SKM-1 treated with dmso at 0.1 percent for 144 hours (cell line): ENCODE measurements around the gene AP1G2.
A peak's percentile ranks its signal among the peaks of the same experiment; 100 is the strongest.
"Not testable (repeated sequence)": the region's sequence is repeated elsewhere in the genome, so short reads cannot be mapped to it uniquely, and the experiment has no call there.

Source experiments
- DNase-seq: peaks from one replicate; lab custom pipeline; 2025; ENCODE audit not compliant: unreplicated experiment; lab: John Stamatoyannopoulos, UW

AP1G2 gene, protein sequence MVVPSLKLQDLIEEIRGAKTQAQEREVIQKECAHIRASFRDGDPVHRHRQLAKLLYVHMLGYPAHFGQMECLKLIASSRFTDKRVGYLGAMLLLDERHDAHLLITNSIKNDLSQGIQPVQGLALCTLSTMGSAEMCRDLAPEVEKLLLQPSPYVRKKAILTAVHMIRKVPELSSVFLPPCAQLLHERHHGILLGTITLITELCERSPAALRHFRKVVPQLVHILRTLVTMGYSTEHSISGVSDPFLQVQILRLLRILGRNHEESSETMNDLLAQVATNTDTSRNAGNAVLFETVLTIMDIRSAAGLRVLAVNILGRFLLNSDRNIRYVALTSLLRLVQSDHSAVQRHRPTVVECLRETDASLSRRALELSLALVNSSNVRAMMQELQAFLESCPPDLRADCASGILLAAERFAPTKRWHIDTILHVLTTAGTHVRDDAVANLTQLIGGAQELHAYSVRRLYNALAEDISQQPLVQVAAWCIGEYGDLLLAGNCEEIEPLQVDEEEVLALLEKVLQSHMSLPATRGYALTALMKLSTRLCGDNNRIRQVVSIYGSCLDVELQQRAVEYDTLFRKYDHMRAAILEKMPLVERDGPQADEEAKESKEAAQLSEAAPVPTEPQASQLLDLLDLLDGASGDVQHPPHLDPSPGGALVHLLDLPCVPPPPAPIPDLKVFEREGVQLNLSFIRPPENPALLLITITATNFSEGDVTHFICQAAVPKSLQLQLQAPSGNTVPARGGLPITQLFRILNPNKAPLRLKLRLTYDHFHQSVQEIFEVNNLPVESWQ

DNA sequence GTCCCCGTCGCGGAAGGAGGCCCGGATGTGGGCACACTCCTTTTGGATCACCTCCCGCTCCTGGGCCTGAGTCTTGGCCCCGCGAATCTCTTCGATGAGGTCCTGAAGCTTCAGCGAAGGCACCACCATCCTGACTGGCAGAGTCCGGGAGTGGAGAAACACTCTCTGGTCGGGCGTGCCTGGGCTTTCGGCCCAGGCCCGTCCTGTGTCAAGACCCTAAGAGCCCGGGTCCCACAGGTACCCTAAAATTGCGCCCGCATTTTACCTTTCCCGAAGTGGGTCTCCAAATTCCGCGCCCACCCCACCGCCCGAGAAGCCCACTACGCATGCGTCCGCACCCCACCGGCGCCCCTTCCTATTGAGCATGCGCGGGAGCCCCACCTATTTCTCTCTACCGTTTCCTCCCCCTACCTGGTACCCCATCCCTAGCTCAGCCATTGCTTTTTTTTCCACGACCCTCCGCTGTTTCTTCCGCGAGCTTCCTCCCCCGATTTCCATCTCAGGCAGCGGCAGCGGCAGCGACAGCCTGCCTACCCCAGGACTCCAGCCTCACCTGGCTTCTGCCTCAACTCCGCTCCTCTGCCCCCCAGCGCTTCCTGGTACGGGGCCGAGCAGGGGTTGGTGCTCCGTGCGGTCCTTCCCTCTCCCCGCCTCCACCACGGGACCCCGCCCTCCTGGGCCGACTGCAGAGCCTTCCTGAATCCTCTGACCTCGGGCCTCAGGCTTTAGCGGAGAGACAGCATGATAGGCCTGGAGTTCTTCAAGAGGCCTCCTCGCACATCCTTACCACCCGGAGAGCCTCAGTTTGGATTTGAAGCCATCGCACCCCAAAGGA, at the start of gene AP1G2:
Gene AP1G2, minus strand, starts transcription at position 606 of the 835 bp plus-strand sequence. Its CDS starts 477 bp downstream, at position 129.
- DNase-seq = peak; percentile 52

DNA sequence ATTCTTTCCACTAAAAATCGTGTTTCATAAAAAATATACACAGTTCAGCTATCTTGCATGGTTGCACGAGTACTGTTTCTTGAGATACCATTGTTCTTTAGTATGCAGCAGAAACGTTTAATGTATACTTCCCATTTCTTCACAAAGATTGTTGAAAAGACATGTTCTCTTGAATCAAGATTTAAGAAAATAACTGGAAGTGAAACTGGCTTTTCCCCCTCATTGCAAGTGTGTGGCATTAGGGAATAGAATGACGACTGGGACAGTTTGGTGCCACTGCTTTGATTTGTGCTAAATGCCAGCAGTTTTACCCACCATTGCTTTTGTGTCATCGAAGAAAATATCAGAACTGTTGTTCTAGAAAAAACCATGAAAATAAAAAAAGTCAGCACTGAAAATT, 48.3 kb upstream of the AP1G2 start:
- no peak for DNase-seq

DNA sequence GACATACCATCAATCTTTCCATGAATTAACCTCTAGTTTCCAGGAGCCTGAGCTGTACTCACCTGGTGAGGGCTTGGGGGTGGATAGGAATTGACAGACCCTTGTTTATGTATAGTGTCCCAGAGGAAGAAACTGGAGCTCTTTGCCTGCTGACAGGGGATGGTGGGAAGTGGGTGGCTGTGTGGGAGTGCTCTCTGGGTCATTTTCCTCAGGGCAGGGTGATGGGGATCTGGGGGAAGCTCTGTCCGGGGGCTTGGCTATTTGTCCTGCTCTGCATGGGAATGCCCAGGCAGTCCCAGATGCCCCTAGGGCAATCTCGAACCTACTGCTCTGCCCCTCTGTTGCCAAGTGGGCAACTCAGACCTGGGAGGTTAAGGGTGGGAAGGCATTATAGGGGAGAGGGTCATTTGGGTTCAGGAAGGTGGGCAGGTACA, 46.8 kb upstream of the AP1G2 start:
- DNase-seq = no peak

DNA sequence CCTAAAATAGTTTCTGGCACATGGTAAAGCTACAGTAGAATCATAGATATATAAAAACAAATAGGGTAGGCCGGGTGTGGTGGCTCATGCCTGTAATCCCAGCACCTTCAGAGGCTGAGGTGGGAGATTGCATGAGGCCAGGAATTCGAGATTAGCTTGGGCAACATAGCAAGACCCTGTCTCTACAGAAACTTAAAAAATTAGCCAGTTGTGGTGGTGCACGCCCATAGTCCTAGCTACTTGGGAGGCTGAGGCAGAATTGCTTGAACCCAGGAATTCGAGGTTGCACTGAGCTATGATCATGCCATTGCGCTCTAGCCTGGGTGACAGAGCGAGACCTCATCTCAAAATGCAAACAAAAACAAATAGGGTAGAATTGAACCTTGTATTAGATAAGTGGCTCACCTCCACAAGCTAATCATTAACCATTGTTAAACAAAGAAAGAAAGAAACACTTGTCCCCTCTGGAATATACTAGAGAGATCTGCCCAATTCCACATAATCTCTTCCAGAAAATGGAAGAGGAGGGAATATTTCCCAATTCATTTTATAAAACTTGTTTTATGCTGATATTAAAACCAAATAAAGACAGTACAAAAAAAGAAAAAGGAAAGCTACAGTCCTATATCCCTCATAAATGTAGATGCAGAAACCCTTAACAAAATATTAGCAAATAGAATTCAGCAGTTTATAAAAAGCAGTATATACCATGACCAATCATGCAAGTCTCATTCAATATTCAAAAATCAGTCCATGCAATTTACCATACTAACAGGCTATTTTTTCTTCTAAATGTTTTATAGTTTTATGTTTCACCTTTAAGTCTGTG, 45.9 kb upstream of the AP1G2 start:
- no peak for DNase-seq

DNA sequence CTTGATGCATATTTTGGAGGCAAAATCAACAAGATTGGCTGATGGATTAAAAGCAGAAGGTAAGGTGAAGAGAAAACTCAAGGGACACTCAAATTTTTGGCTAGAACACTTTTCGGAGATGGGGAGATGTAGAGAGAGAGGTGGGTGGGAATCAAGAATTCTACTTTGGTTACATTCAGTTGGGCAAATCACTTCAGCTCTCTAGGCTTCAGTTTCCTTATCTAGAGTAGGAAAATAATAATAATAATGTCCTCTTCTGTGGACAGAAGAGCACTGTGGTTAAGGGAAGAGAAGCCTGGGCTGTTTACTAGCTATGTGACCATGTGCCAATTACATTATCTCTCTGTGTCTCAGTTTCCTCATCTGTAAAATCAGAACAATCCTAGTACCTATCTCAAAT, 45.2 kb upstream of the AP1G2 start:
- no peak for DNase-seq

DNA sequence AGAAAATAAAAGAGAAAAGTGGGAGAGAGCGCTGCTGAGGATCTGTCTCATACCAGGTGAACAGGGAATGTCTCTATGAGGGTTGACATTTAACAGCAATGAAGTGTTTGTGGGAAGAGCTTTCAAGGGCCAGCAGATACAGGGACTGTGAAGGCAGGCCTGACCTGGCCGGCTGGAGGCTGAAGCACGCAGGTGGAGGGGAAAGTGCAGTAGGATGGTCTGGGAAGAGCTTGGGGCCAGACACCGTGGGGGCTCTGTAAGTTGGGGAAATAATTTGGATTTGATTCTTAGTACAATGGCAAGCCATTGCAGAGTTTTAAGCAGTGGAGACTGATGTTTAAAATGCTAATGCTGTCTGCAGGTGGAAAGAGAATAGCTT, 44.8 kb upstream of the AP1G2 start:
- DNase-seq = no peak

DNA sequence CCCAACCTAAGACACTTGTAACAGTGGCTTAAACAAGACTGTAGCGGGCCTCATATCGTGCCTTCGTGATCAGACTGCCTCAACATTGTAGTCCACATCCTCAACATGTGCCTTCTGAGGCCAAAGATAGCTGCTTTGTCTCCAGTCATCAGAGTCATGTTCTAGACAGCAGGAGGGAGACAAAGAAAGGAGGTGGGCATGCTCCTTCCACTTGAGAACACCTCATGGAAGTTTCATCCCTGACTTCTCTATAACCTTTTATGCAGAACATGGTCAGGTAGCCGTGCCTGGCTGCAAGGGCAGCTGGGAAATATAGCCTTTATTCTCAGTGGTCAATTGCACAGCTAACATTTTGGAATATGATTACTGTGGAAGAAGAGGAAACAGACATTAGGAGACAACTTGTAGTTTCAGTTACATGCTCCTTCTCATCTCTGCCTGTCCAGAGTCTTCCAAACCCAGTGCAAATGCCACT, 43.3 kb upstream of the AP1G2 start:
- no peak for DNase-seq

DNA sequence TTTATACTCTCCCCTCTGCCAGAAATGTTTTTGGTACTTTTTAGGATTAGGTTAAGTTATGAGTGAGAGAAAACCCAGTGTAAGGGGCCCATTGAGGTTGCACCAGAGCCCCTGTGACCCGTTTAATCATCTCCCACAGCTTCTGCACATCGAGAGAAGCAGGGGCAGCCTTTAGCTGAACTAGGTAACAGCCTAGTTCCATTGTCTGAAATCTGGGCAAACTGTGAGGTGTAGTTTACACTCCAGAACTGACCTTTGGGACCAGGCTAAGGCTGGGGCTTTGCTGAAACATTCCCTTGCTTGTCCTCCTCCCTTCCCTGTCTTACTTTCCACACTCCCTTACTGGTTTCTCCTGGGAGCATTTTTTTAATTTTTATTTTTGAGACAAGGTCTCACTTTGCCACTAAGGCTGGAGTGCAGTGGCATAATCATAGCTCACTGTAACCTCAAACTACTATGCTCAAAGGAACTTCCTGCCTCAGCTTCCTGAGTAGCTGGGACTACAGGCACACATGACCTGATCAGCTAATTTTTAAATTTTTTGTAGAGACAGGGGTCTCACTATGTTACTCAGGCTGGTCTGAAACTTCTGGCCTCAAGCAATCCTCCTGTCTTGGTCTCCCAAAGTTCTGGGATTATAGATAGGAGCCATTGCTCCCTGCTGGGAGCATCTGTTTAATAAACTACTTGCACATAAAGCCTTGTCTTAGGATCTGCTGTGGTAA, 42.7 kb upstream of the AP1G2 start:
- DNase-seq = no peak

DNA sequence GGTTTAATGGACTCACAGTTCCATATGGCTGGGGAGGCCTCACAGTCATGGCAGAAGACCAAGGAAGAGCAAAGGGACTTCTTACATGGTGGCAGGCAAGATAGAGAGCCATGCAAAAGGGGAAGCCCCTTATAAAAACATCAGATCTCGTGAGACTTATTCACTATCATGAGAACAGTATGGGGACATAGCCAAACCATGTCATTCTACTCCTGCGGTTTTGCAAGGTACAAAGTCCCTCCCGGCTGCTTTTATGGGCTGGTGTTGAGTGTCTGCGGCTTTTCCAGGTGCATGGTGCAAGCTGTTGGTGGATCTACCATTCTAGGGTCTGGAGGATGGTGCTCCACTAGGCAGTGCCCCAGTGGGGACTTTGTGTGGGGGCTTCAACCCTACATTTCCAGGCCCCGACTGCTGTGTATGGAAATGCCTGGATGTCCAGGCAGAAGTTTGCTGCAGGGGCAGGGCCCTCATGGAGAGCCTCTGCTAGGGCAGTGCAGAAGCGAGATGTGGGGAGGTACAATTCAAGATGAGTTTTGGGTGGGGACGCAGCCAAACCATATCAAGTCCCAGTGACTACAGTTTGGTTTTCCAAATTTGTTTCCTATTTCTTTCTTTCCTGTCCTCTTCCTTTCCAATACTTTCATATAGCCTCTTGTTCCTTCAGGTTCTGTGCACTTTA, 42.0 kb upstream of the AP1G2 start:
- DNase-seq = not testable (repeated sequence)

DNA sequence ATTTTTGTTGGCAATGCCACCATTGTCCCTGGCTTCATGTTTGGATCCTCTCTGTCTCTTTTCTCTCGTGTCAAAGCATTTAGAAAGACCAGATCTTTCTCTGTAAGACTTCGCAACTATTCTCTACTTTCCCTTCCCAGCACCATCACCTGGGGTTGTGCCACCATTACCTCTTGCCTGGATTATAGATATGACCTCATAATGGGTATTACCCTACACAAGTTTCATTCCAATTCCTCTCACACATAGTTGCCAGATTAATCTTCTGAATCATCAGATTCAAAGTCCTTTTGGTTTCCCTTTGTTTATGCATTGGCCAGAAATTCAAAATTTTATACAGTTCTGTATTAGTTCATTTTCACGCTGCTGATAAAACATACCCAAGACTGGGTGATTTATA, 41.4 kb upstream of the AP1G2 start:
- no peak for DNase-seq

DNA sequence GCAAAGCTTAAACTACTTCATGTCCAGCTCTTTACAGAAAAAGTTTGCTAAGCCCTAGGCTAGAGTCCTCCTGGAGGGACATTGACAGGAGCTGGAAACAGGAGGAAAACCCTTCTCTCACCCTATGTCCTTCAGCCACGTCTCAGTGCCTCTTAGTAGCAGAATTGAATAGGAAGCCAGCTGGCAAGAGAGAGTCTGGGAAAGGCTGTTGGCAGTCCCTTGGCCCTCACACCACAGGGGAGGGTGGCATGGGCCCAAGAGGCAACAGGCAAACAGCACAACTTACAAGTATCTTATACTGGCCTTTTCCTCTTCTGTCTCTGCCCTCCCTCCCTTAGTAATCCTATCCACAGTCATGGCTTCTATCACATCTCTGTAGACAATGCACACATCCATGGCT, 40.9 kb upstream of the AP1G2 start:
- no peak for DNase-seq

DNA sequence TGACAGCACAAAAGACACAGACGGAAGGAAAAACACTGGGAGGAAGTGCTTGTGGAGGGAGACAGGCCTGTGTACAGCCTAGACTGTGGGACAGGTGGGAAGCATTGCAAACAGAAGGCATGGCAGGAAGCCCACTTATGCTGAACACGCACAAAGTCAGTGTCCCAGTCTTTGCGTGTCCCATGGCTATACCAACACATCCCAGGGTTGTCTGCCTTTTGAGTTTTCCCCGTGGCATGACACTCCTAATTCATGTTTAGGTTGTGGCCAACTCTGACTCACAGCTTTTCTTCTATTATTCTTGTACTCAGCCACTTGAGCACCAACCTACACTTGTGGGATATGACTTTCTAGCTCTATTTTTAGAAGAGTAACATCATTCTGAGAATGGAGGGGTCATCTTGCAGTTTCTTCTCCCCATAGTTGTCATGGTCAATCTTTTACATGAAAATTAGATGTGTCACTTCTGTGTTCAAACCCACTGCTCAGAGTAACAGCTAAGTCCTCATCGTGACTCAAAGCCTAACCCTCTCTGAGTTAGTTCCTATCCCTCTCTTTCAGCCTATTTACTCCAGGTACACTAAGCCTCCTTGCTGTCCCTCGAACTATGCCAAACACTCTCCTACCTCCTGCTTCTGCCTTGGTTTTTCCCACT, 38.5 kb upstream of the AP1G2 start:
- no peak for DNase-seq

DNA sequence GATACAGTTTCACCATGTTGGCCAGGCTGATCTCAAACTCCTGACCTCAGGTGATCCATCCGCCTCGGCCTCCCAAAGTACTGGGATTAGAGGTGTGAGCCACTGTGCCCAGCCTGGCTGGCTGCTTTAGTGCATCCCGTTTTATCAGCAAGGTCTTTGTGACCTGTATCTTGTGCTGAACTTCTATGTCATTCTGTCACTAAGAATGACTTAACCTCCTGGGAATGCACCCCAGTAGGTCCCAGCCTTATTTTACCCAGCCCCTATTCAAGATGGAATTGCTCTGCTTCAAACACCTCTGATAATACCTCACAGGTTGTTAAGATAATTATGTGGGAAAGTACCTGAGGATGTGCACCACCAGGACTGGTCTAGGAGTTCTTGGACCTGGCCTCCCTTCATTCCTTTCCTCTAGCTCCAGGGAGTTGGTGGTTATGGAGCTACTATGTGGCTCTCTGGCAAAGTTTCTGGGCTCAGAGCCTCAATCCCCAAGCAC, 37.1 kb upstream of the AP1G2 start:
- DNase-seq = no peak

DNA sequence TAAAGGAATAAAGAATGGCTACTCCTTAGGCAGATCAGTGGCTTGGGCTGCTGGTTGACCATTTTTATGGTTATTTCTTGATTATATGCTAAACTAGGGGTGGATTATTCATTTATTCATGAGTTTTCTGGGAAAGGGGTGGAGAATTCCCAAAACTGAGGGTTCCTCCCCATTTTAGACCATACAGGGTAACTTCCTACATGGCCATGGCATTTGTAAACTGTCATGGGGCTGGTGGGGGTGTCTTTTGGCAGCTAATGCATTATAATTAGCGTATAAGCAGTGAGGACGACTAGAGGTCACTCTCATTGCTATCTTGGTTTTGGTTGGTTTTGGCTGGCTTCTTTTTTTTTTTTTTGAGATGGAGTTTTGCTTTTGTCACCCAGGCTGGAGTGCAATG, 36.6 kb upstream of the AP1G2 start:
- no peak for DNase-seq

DNA sequence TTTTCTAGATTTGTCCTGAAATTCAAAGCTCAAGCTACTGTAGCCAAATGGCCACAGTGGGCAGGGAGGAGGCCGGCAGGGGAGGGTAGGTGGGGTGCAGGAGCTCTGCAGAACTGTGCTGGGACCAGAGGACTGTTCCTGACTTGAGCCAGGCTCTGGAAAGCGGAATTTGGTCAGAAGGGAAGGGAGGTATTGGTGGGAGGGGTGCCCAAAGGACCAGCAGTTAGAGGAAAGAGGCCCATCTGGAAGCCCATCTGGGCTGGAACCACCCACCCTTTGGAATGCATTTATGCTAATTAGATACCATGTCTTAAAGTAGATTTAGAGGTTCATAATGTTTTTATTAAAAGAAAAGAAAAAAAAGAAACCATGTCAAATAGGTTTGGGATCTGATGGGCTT, 35.5 kb upstream of the AP1G2 start:
- no peak for DNase-seq

DNA sequence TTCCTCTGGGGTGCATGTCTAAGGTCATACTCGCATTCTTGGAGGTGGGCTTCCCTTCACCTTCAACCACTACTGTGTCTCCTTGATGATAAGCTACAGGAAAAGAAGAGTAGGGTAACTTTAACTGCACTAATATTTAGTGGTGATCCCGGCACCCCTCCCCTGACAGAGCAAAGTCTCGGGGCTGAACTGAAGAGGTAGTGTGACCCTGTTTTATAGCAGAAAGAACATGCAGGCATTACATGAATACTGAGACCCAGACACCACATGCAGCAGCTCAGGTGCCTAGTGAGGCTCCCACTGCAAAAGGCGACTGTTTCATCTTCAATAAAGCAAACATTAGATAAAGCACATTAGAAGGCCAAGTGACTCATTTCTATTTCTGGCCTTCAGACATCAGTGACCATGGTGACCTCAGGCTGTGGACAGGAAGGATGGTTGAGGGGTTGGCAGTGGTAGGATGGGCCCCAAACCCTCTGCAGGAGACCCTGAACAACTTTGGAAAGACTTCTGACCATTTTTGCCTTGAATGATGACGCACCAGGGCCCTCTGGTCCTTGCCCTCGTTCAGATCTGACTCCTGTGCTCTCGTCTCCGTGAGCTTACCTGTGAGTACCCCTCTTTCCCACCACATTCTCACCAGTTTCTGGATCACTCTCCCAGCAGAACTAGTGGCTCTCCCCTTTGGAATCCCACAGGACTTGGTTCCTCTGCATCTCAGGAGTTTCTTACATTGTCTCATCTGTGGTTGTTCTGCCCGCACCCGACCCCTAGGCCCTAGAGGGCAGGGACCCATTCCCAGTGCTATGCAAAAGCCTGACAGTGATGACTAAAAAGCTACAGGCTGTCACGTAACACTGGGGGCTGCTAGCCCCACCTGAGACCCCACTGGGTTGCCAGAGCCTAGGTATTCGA, 34.8 kb upstream of the AP1G2 start:
- DNase-seq = no peak

DNA sequence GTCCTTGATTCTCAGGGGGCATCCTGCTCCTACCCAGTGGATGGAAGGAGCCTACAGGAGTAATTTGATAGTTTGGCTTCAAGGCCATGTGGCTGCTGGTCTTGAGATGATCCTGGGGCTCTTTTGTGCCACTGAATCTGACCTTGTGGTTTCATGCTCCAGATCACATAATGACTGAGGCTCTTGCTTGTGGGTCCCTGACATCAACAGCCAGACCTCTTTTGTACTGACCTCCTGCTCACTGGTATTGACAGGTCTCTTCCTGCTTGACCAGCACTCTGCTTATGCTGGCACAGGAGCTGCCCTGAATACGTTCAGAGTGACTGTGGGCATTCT, 34.2 kb upstream of the AP1G2 start:
- DNase-seq = no peak

DNA sequence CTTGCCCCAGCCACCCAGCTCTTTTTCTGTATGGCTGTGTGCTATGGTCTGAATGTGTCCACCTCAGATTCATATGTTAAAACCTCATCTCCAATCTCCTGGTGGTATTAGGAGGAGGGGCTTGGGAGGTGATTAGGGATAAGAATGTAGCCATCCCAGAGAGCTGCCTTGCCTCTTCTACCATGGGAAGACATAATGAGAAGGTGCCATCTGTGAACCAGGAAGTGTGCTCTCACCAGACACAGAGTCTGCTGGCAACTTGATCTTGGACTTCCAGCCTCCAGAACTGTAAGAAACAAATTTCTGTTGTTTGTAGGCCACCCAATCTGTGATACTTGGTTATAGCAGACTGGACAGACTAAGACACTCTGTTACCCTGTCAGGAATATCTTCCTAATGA, 33.8 kb upstream of the AP1G2 start:
- no peak for DNase-seq
